ENCODE results near the gene INF2. TPM values are rescaled to one million over a fixed set of nuclear protein-coding genes. Genes with fewer than 3 reads are reported as not detected.
"Not testable (repeated sequence)": the region's sequence is repeated elsewhere in the genome, so short reads cannot be mapped to it uniquely, and the experiment has no call there.

INF2 gene
- total RNA-seq, 1 experiment from 2014 or later: 24.9 TPM

GRCh38 chr14:104721505-104722431 lies 32.4 kb downstream of the INF2 start:
- peak; percentile 32 for DNase-seq (ENCODE audit: low read depth)

DNA sequence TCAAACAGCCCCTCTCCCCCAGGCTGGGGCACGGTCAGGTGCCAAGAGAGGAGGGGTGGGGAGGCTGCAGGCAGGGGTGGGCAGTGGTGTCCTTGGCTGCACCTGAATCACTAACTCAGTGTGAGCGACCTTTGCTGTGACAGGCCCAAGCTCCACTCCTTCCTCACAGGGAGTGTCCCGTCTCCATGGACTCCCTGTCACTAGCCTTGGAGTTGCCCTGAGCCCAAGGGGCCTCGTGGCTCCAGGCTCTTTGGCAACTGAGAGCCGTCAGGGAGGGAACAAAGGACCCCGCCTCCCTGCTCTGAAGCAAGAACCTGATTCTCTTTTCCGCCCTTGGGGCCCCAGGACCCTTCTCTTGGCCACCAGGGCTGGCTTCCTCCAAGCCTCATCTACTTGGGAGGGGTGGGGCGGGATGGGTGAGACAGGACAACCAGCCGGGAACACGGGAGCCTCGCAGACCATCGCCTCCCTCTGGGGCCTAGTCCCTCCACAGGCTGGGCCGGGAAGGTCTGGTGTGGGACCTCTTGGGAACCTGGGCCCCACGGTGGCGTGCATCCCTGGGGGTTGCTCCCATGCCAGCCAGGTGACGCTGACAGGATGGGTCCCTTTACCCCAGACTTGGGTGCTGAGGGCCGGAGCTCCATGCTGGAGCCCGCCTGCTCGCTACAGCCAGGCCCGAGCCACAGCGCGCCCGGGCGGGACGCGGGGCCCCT lies 33.7 kb downstream of the INF2 start:
- DNase-seq (ENCODE audit: low read depth): no peak

DNA sequence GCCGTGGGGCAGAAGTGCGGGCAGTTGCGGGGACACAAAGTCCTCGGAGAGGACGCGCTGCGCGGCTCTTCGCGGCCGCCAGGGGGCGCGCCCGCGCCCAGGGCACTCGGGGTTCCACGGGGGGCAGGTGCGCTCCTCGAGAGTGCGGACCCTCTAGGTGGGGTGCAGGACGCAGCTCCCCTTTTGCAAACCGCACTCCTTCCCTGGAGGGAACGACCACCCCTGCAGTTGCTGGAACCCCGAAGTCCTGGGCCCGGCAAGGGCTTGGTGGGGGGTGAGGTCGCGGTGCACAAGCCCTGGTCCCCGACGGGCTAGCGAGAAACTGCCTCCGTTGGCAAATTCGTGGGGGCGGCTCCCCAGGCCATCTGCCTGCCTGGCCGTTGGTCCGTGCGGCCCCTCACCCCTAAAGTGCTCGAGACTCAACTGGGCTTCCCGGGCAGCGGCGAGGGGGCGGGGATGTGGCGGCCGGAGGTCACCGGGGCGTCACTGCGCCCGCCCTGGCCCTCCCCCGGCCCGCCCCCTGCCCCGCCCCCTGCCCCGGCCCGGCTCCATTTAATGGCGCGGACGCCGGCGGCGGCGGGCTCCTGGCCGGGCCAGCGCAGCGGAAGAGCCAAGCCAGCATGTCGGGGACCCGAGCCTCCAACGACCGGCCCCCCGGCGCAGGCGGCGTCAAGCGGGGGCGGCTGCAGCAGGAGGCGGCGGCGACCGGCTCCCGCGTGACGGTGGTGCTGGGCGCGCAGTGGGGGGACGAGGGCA lies 34.4 kb downstream of the INF2 start, which contains the start of gene ADSS1:
Gene ADSS1, plus strand, starts transcription at position 579 of the 756 bp plus-strand sequence. Its CDS starts 42 bp downstream, at position 621.
- DNase-seq (ENCODE audit: low read depth): peak; percentile 46

GRCh38 chr14:104724407-104724980 lies 35.1 kb downstream of the INF2 start:
- no peak for DNase-seq (ENCODE audit: low read depth)

GRCh38 chr14:104724981-104725771 lies 35.8 kb downstream of the INF2 start:
- DNase-seq (ENCODE audit: low read depth): no peak

- no peak for DNase-seq (ENCODE audit: low read depth)
Measured at GRCh38 chr14:104725772-104726548, 36.5 kb downstream of the INF2 start.

- no peak for DNase-seq (ENCODE audit: low read depth)
Measured at GRCh38 chr14:104726600-104727451, 37.4 kb downstream of the INF2 start.

- no peak for DNase-seq (ENCODE audit: low read depth)
Measured at GRCh38 chr14:104728631-104729030, 39.2 kb downstream of the INF2 start.

DNA sequence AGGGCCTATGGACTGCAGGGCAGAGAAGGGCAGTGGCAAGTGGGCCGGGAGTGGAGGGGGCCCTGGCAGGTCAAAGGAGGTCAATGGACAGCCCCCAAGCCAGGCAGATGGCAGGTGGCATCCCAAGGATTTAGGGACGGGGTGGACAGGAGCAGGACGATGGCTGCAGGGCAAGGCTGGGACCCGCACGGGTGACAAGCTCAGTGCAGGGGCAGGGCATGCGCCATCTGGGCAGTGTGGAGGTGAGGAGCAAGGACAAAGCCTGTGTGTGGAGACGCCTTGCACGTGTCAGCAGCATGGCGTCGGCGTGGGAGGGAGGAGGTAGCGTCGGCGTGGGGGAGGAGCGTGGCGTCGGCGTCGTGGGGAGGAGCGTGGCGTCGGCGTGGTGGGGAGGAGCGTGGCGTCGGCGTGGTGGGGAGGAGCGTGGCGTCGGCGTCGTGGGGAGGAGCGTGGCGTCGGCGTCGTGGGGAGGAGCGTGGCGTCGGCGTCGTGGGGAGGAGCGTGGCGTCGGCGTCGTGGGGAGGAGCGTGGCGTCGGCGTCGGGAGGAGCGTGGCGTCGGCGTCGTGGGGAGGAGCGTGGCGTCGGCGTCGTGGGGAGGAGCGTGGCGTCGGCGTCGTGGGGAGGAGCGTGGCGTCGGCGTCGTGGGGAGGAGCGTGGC lies 39.9 kb downstream of the INF2 start:
- DNase-seq (ENCODE audit: low read depth): not testable (repeated sequence)

GRCh38 chr14:104729835-104730181 lies 40.4 kb downstream of the INF2 start:
- DNase-seq (ENCODE audit: low read depth): no peak

- no peak for DNase-seq (ENCODE audit: low read depth)
Measured at GRCh38 chr14:104730487-104730886, 41.1 kb downstream of the INF2 start.

- DNase-seq (ENCODE audit: low read depth): no peak
Measured at GRCh38 chr14:104731320-104732294, 42.2 kb downstream of the INF2 start.

- no peak for DNase-seq (ENCODE audit: low read depth)
Measured at GRCh38 chr14:104732355-104732804, 43.0 kb downstream of the INF2 start.

DNA sequence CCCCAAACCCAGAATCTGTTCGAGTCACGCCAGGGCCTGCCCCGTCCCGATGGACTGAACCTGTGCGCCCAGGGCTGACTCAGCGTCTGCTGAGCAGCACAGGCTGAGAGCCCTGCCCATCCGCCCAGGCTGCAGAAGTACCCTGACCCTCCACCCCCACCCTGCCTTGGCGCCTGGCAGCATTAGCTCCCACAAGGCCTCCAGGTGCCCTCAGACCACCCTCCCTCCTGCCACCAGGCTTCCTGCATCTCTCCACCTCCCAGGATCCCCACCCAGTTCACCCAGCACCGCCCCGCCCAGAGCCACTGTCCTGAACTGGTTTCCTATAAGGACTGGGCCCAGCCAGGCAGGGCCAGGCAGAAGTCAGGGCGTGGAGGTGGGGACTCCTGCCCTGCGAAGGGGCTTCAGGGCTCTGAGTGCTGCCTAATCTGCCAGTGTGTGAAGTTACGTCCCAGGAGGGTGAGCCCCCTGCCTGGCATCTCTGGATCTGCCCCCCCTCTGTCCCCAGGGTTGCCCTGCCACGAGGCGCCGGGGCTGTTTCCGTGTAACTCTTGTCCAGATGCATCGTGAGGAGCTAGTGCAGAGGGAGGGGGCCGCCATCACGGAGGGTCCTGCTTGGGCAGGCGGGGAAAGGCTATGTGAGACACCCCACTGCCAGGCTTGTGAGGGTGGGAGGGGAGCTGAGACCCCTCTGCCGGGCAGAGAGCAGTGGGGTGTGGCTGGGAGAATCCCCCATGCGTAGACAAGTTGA lies 43.7 kb downstream of the INF2 start:
- DNase-seq (ENCODE audit: low read depth): no peak

GRCh38 chr14:104734051-104734587 lies 44.7 kb downstream of the INF2 start:
- no peak for DNase-seq (ENCODE audit: low read depth)

- DNase-seq (ENCODE audit: low read depth): no peak
Measured at GRCh38 chr14:104734601-104734990, 45.2 kb downstream of the INF2 start.
